HEK293 (cell line): ENCODE results near the gene KBTBD13.

Experiments
- CTCF ChIA-PET: fragments of 350-600 bp; formaldehyde crosslinking; extraction: SDS; loops from one replicate; lab custom pipeline; 2021; ENCODE audit warnings: antibody characterized with exemption; lab: Yijun Ruan, JAX
- POLR2A ChIA-PET: fragments of 300-600 bp; formaldehyde crosslinking; extraction: SDS; loops from one replicate; lab custom pipeline; 2020; ENCODE audit warnings: antibody characterized with exemption, inconsistent platforms; lab: Yijun Ruan, JAX
- H3K27ac ChIP-seq: fragments of 200-500 bp; sonication (Bioruptor generic); 2 replicates; pipeline ENCODE4 v1.5.1; 2014; ENCODE audit warnings: low read depth, low read length, control low read depth, inconsistent platforms; ENCODE audit errors: extremely low read depth
- H3K36me3 ChIP-seq, 2 experiments: fragments of 200-500 bp in 1 of 2; sonication (Bioruptor generic) in 1 of 2; 1 replicate in 1 of 2; 2 replicates in 1 of 2; pipeline ENCODE4 v1.5.1; 2014 to 2017; ENCODE audit warnings: inconsistent platforms in 2 of 2, low read length in 2 of 2; ENCODE audit not compliant: control insufficient read depth in 2 of 2, insufficient read depth in 1 of 2
- H3K4me1 ChIP-seq: fragments of 200-500 bp; sonication (Bioruptor generic); 2 replicates; pipeline ENCODE4 v1.5.1; 2014; ENCODE audit warnings: mild to moderate bottlenecking, low read length, inconsistent platforms; ENCODE audit not compliant: control insufficient read depth, insufficient read depth
- H3K4me3 ChIP-seq: 2 replicates; pipeline ENCODE4 v1.5.1; 2011; ENCODE audit warnings: low read depth, mild to moderate bottlenecking, control low read depth, low read length, moderate library complexity
- H3K9me3 ChIP-seq: fragments of 200-500 bp; sonication (Bioruptor generic); 2 replicates; pipeline ENCODE4 v1.5.1; 2014; ENCODE audit warnings: low read depth, low read length, inconsistent platforms; ENCODE audit not compliant: control insufficient read depth, insufficient read depth
- BCL6B ChIP-seq: fragments of 450-650 bp; formaldehyde crosslinking; IDR thresholded peaks from 2 replicates; pipeline ENCODE4 v1.5.1; 2017; ENCODE audit warnings: missing biosample characterization, missing genetic modification characterization
- CTCF ChIP-seq: fragments of 450-650 bp; formaldehyde crosslinking; IDR thresholded peaks from 2 replicates; pipeline ENCODE4 v1.5.1; 2016; ENCODE audit warnings: missing biosample characterization, missing genetic modification characterization
- EGR2 ChIP-seq: fragments of 450-650 bp; formaldehyde crosslinking; IDR thresholded peaks from 2 replicates; pipeline ENCODE4 v1.5.1; 2016; ENCODE audit warnings: low read depth, missing biosample characterization, missing genetic modification characterization
- FEZF1 ChIP-seq: fragments of 450-650 bp; formaldehyde crosslinking; IDR thresholded peaks from 2 replicates; pipeline ENCODE4 v1.5.1; 2016; ENCODE audit warnings: missing biosample characterization, missing genetic modification characterization
- GFI1B ChIP-seq: fragments of 450-650 bp; formaldehyde crosslinking; IDR thresholded peaks from 2 replicates; pipeline ENCODE4 v1.5.1; 2016; ENCODE audit warnings: missing biosample characterization, missing genetic modification characterization
- GLIS1 ChIP-seq: fragments of 450-650 bp; formaldehyde crosslinking; IDR thresholded peaks from 2 replicates; pipeline ENCODE4 v1.5.1; 2016; ENCODE audit warnings: missing biosample characterization, missing genetic modification characterization
- IKZF3 ChIP-seq: fragments of 450-650 bp; IDR thresholded peaks from 2 replicates; pipeline ENCODE4 v1.5.0; 2018; ENCODE audit warnings: missing biosample characterization, mild to moderate bottlenecking, missing genetic modification characterization, moderate library complexity
- KLF1 ChIP-seq: fragments of 450-650 bp; formaldehyde crosslinking; IDR thresholded peaks from 2 replicates; pipeline ENCODE4 v1.5.1; 2016; ENCODE audit warnings: missing biosample characterization, missing genetic modification characterization
- OSR2 ChIP-seq: fragments of 450-650 bp; formaldehyde crosslinking; IDR thresholded peaks from 2 replicates; pipeline ENCODE4 v1.5.1; 2016; ENCODE audit warnings: missing biosample characterization, missing genetic modification characterization
- REST ChIP-seq: fragments of 450-650 bp; formaldehyde crosslinking; IDR thresholded peaks from 2 replicates; pipeline ENCODE4 v1.5.1; 2016; ENCODE audit warnings: missing biosample characterization, missing genetic modification characterization
- TCF7L2 ChIP-seq: IDR thresholded peaks from 2 replicates; pipeline ENCODE4 v1.6.1; 2011; ENCODE audit warnings: low read depth, mild to moderate bottlenecking, inconsistent platforms, low read length, moderate library complexity, borderline replicate concordance
- WT1 ChIP-seq: fragments of 450-650 bp; formaldehyde crosslinking; IDR thresholded peaks from 2 replicates; pipeline ENCODE4 v1.5.1; 2016; ENCODE audit warnings: missing biosample characterization, missing genetic modification characterization
- ZFHX2 ChIP-seq: fragments of 450-650 bp; formaldehyde crosslinking; conservative IDR thresholded peaks from 2 replicates; pipeline ENCODE4 v1.5.1; 2016; ENCODE audit warnings: missing biosample characterization, missing genetic modification characterization
- ZIC2 ChIP-seq: fragments of 450-650 bp; formaldehyde crosslinking; IDR thresholded peaks from 2 replicates; pipeline ENCODE4 v1.5.1; 2016; ENCODE audit warnings: missing biosample characterization, missing genetic modification characterization
- ZNF10 ChIP-seq: fragments of 450-650 bp; formaldehyde crosslinking; IDR thresholded peaks from 2 replicates; pipeline ENCODE4 v1.5.1; 2017; ENCODE audit warnings: missing biosample characterization, missing genetic modification characterization
- ZNF146 ChIP-seq: fragments of 450-650 bp; formaldehyde crosslinking; IDR thresholded peaks from 2 replicates; pipeline ENCODE4 v1.5.1; 2016; ENCODE audit warnings: missing biosample characterization, missing genetic modification characterization
- ZNF169 ChIP-seq: fragments of 450-650 bp; formaldehyde crosslinking; IDR thresholded peaks from 2 replicates; pipeline ENCODE4 v1.5.1; 2016; ENCODE audit warnings: missing biosample characterization, missing genetic modification characterization
- ZNF280C ChIP-seq: fragments of 450-650 bp; formaldehyde crosslinking; IDR thresholded peaks from 2 replicates; pipeline ENCODE4 v1.5.1; 2016; ENCODE audit warnings: missing biosample characterization, missing genetic modification characterization
- ZNF302 ChIP-seq: fragments of 450-650 bp; formaldehyde crosslinking; IDR thresholded peaks from 2 replicates; pipeline ENCODE4 v1.5.1; 2016; ENCODE audit warnings: missing biosample characterization, missing genetic modification characterization, low read depth
- ZNF398 ChIP-seq: fragments of 450-650 bp; formaldehyde crosslinking; IDR thresholded peaks from 2 replicates; pipeline ENCODE4 v1.5.1; 2017; ENCODE audit warnings: missing biosample characterization, missing genetic modification characterization
- ZNF549 ChIP-seq: fragments of 450-650 bp; IDR thresholded peaks from 2 replicates; pipeline ENCODE4 v1.5.1; 2018; ENCODE audit warnings: missing biosample characterization, missing genetic modification characterization, mild to moderate bottlenecking, inconsistent platforms, moderate library complexity
- ZNF623 ChIP-seq: fragments of 450-650 bp; formaldehyde crosslinking; IDR thresholded peaks from 2 replicates; pipeline ENCODE4 v1.5.1; 2016; ENCODE audit warnings: missing biosample characterization, missing genetic modification characterization
- ZNF639 ChIP-seq: fragments of 450-650 bp; formaldehyde crosslinking; IDR thresholded peaks from 2 replicates; pipeline ENCODE4 v1.5.1; 2016; ENCODE audit warnings: missing biosample characterization, missing genetic modification characterization
- ZNF670 ChIP-seq: fragments of 450-650 bp; formaldehyde crosslinking; IDR thresholded peaks from 2 replicates; pipeline ENCODE4 v1.5.1; 2016; ENCODE audit warnings: missing biosample characterization, missing genetic modification characterization, low read depth
- ZNF747 ChIP-seq: fragments of 450-650 bp; formaldehyde crosslinking; IDR thresholded peaks from 2 replicates; pipeline ENCODE4 v1.5.1; 2016; ENCODE audit warnings: missing biosample characterization, missing genetic modification characterization

The KBTBD13 gene

GRCh38 chr15:65082303-65082953 lies 5.9 kb downstream of the KBTBD13 start (continued):
- TF ChIP-seq ZNF398 (tag by site-specific recombination) (peak; percentile 70), ZNF146 (tag by site-specific recombination) (no peak), GFI1B (tag by site-specific recombination) (no peak), WT1 (tag by site-specific recombination) (peak; percentile 92), KLF1 (tag by site-specific recombination) (0 out of 2 replicates have a peak, but pooled peaks have one; percentile 12), ZNF670 (tag by site-specific recombination) (no peak), ZFHX2 (peak; percentile 86), REST (no peak), ZNF623 (tag by site-specific recombination) (no peak), ZNF549 (tag by site-specific recombination) (no peak), BCL6B (tag by site-specific recombination) (no peak), ZNF302 (tag by site-specific recombination) (no peak), ZNF169 (no peak), TCF7L2 (no peak), EGR2 (tag by site-specific recombination) (peak; percentile 86), ZNF639 (tag by site-specific recombination) (no peak), ZNF10 (tag by site-specific recombination) (no peak), ZNF747 (tag by site-specific recombination) (no peak)
- TF ChIP-seq, all 188 proteins: peak for 10

GRCh38 chr15:65083262-65083701 lies 6.7 kb downstream of the KBTBD13 start:
- CTCF ChIA-PET, result interaction anchor here (0.7 to 8.2 kb wide), 12 partner anchors 12 to 355 kb away, joined by 3 to 94 read pairs (median 4); no protein-coding TSS in a partner anchor
- POLR2A ChIA-PET, result no interaction called here
- Histone ChIP-seq H3K4me1 (peaks cover 9% of the 10 kb centered on the region), H3K4me3 (no peak overlapping the region), H3K36me3 (no peaks in the 10 kb centered on the region), H3K9me3 (no peaks in the 10 kb centered on the region), H3K27ac (no peak overlapping the region)
- TF ChIP-seq ZNF280C (tag by site-specific recombination) (no peak), FEZF1 (peak; percentile 87), OSR2 (peak; percentile 72), CTCF (tag by site-specific recombination) (0 out of 2 replicates have a peak, but pooled peaks have one; percentile 30), GLIS1 (tag by site-specific recombination) (peak; percentile 67), IKZF3 (tag by site-specific recombination) (peak; percentile 47), WT1 (tag by site-specific recombination) (peak; percentile 70), ZIC2 (tag by site-specific recombination) (peak; percentile 79)
